Measurements from ENCODE around the gene CKMT2.

Gene CKMT2

DNA sequence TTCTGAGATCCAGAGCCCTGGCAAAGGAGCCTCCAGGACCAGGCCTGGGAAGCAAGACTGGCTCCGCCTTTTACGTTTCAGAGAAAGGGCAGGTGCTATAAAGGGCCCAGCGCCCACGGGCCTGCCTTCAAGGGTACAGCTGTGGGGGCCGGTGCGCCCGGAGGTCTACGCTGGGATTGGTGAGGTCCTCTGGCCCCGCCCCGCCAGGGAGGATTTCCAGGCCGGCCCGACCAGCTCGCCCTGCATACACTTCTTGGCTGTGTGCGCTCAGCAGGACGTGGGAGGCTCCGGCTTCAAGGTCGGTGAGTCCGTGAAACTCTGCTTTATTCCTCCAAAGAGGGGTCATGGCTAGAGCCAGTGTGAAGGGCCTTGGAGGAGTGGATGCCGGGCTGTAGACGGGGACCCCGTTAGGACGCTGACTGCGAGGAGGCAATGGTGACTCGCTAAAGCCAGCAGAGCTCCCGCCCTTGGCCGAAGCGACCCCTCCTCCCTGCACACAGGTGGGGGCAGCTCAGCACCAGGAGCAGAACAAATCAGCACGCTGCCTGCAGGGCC lies at the start of gene CKMT2:
TSS of gene CKMT2 (plus strand) at position 243 of the 555 bp plus-strand sequence. CDS start 17,811 bp downstream, outside the sequence.
- no peak for DNase-seq

DNA sequence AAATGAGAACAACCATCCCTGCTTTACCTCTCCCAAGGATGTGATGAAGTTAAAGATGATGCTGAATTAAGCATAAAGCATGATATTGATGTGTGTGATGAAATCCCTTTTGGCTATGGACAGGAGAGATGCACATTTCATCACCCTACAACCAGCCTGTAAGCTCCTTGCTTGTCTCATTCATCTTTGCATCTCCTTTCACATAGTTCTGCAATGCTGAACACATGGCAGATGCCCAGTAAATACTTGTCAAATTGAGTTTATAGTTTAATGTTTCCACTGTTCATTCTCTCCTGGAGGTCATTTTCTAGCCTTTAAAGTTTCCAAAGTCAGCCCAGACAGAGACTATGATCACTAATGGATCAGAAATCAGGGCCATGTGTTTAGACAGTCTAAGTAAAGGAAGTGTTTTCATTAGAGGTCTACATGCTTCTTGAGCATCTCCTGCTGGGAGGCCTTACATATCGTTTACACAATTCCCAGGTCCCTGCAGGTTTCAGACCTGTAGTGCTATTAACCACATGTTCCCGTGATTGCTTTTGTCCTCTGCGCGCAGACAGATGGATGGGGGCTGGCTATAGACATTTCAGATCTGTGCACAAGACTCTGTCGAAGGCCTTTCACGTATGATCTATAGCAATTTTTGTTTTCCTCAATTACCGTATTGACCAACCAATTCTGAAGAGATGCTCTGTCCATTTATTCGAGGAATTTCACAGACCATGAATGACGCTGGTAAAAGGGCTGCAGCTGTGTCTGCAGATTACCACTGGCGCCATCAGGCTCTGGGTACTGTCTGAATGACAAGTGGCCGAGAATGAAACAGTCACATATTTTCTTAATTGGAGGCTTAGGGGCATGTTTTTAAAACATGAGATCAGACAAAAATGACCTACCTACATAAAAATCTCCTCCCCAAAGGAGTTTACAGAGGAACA lies 49.0 kb upstream of the CKMT2 start:
- DNase-seq: no peak

DNA sequence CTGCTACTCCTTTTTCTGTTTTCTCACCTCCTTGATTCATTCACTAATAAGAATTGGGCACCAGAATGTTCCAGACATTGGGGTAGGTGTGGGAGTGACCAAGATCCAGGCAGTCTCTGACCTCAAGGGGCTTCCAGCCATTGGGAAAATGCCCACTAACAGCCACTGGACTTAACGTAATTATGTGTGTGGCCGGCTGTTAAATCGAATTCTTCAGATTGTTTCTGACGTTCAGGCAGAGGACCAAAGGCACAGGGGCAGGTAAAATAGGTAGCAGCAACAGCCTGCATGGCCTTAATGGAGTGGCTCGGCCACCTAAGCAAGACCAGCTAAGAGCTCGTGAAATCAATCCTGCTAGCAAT lies 48.4 kb upstream of the CKMT2 start:
- no peak for DNase-seq

DNA sequence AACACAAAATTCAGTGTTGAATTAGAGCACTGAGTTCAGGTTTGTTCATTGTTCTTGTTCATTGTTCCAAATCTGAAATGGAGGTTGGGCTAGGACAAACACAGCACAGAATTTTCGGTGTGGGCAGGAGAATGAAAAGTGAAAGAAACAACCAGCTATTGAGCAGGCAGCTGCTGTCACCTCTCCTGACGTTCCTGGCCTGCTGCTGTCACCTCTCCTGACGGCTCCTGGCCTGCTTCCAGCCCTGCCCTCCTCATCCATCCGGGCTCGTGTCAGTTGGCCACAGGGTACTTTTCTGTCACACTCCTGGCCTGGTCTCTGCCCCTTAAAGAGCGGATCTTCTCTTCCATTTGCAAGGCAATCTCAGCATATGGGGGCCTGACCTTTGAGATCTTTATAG lies 45.2 kb upstream of the CKMT2 start:
- no peak for DNase-seq

DNA sequence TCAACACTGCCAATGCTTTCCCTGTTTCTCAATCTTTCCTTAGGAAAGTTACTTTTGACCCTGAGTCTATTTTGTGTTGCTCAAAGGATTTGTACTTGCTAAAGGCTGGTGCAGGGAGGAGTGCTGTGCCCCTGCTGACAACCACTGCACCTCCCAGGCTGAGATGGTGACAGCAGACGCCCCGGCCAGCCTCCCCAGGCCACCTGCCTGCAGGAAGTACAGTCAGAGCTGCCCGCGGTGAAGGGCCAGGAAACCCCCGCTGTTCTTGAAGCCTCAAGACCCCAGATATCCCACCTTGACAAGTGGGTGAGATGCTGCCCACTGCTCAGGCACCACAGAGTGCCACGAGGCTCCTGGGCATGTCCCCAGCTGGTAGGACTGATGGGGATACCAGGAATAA lies 44.2 kb upstream of the CKMT2 start:
- DNase-seq: no peak

DNA sequence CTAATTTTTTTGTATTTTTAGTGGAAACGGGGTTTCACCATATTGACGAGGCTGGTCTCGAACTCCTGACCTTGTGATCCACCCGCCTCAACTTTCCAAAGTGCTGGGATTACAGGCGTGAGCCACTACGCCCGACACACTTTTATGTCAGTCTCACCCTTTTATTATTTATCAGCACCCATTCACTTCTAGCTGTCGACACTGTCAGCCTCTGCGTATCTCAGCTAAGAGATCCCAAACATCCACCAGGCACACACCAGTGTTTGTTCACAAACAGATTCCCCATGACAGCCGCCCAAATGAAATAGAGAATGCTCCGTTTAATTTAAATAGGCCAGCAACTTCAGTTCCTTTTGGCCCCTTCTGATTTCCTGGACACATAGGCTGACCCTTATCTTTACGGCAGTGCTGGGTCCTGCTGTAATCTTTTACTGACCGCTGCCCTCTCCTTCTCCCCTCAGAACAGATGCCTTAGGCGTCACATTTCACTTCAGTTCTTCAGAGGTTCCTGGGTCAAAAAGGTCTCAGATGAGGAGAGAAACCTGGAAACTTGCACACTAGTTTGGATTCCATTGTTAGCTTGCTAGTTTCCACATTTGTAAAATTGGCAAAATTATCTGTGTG lies 43.1 kb upstream of the CKMT2 start:
- DNase-seq: no peak

DNA sequence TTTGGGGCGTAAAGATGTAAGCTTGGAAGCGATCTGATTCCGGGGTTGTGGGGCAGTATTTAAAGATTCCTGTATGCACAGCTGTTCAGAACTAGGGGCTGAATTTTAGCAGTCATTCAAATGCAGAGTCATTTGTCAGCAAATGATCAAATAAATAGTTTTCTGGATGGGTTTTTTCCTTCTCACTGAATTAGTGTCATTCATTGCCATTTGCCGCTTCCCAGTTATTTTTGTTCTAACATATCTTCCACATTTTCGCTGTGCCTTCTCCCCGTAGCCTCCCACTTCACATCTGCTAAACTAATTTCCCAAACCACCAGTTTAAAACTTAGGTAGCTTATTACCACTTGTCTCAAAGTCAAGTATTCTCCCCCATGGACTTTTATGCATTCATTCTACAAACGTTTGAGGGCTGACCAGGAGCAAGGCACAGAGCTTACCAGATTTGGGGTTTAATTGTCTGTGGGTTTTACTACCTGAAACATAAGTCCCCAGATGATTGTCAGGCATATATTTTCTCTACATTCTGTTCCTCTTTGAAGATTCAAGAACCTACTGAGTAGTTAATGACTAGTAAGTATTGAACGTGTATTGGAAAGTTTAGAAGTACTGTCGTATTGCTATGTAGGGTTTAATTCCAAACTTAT lies 41.3 kb upstream of the CKMT2 start:
- no peak for DNase-seq

DNA sequence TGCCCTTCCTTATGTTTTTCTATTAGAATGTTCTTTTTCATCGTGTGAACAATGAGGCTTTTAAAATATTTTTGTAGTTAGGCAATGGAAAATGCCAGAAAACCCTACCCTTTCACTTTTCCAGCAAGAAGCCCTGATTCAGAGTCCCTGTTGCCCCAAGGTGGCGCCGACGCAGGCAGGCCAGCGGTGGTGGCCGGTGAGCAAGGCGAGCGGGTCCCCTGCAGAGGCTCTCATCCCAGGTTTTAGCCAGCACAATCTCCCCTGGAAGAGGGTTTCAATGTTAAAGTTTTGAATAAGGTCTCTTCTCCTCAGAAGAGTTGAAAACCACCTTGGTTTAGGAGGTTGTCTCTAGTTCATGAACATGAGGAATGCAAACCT lies 40.8 kb upstream of the CKMT2 start:
- no peak for DNase-seq

DNA sequence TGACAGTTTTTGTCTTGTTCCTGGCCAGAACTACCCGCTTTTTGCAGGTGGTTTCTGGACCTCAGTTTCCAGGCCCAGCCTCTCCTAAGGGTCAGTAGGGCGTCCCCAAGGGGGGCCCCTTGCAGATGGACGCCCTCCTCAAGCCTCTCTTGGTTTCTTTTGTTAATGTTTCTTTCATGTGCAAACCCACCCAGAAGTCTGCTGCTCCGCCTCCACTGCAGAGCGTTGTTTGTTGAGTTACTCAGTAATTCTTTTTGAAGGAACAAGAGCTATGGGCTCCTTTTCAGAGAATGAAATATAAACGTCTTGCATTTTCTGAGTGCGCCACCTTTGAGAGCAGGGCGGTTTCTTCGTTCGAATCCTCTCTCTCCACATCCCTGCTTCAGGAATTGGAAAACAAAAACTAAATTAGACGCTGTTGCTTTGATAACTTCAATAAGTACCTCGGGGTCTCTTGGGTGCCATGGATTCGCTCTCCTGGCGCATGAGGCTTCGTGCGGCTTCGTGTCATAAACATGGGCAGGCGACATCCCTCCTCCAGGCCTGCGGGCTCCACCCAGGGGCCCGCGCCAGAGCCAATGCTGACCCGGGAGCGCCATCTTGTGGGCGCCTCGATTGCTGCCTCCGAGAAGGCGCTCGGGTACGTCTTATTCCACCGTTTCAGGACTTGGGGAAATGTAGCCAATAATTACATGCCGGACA lies 38.3 kb upstream of the CKMT2 start:
- DNase-seq: peak; percentile 27

DNA sequence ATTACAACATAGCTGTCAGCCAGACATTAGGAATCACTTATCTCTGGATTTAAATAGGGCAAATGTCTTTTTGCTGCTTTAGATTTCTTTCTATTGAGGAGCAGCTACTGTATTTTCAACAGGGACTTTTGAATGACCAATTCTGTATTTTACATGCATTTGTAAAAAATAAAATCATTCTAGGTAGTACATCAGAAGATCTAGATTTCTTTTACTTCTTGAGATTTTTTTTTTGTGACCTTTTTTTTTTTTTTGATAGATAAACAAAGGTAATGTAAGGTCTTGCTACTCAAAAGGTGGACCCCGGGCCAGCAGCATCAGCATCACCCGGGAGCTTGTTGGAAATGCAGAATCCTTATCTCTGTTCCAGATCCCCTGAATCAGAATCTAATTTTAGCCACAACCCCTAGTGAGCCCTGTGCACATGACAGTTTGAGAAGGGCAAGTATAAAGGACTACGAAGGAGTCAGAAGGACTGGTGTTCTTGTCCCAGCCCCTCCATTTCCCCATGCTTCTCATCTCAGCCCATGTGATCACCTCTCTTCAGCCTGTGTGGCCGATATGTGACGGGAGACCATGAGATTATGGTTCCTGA lies 37.7 kb upstream of the CKMT2 start:
- no peak for DNase-seq

DNA sequence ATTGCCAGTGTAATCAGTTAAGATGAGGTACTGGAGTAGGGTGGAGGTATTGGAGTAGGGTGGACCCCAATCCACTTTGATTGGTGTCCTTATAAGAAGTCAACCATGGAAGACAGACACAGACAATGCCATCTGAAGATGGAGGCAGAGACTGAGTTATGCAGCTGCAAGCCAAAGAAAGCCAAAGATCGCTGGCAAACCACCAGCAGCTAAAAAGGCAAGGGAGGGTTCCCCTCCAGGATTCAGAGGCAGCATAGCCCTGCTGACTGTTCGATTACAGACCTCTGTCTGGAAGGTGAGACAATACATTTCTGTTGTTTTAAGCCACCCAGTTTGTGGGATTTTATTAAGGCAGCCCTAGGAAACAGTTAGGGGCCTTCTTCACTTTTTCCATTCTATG lies 30.5 kb upstream of the CKMT2 start:
- DNase-seq: no peak

DNA sequence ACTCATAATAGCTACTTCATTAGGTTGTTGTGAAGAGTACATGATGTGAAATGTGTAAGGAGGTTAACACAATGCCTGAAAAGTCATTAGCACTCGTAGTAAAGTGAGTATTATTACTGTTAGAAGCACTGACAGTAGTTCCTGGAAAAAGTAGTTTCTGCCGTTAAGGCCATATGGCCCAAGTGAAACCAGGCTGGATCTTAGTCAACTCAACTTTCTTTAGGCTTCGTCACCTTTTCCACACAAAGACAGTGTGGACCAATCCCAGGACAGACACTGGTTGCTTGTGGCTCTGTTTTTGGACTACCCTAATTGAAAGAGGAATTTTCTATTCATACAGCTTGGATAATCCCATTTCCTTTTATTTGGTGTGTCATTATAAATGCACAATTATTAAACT lies 29.4 kb upstream of the CKMT2 start:
- DNase-seq: no peak

DNA sequence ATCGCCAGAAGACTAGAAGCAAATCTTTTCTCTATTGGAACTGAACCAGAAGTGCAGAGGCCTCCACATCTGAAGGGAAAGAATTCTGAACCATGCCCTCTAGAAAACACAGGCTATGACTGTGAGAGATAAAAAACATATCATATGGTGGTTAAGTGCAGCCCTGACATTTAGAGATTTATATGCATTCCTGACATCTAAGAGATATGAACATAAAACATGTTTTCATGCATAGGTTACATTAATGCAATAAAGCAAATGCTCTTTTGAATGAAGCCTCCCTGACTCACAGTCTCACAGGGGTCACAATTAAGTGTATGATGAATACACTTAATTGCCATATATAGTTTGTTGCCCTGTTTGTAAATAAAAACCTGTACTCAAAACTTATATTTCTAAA lies 28.9 kb upstream of the CKMT2 start:
- no peak for DNase-seq

DNA sequence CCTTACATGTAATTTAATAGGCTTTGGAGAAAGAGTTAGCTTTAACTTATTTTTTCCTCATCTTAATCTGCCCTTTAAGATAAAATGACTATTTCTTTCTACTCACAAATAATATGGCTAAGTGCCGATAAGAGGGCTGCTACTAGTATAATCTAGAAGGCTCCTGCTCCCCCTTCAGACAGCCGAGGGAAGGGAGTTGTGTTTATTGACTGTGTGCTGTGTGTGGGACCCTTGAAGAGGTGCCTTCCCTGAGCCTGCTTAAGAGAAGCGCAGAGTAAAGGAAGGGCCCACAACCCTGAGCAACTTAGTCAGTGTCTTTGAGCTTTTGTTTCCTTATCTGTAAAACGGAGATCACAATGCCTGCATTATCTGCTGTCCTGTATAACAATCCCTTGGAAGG lies 28.1 kb upstream of the CKMT2 start:
- no peak for DNase-seq

DNA sequence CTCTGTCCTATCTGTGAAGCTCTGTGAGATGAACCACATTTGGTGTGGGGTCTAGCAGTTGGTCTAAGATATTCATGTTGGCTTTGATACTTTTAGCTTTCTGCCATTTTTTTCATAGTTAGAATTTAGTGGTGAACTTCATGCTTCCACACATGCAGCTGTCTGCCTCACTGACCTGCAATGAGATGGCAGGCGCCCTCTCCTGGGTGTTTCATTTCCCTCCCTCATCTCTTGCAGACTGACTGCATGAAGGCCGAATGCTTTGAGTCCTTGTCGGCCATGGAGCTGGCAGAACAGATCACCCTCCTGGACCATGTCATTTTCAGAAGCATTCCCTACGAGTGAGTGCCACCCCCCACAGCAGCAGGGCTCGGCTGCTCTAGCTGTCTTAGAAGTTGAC lies 26.1 kb upstream of the CKMT2 start:
- DNase-seq: no peak

DNA sequence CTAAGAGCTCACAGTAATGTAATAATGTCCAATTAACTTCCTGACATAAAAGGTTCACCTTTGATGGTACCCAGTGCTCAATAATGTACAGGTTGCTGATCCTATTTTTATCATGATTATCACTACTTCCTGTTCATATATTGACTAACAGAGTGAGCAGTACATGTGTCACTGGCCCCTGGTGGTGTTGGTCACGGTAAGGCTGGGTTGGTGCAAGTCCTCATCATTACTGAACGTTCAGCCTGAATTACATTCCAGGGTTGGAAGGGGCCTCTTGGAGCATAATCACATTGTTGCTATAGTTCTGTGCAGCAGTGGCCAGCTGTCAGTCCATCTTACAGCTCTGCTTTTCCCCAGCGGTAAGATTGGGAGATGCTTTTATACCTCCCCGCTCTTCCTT lies 24.2 kb upstream of the CKMT2 start:
- DNase-seq: no peak

DNA sequence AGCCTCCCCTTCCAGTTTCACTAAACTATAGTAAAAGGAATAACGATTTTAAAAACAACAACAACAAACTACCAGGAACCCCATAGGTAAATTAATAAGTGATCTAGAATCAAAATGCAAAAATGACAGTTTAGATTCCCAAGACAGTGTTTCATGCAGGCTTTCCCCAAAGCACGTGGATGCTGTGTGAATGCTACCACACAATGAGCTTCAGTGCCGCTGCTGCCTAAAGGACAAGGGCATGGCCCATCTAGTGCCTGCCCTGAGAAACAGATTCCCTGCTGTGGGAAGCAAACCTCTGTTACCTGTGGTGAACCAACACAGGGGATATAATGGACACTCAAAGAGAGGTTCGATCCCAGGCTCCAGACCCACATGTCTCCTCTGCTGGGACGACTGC lies 23.7 kb upstream of the CKMT2 start:
- no peak for DNase-seq

DNA sequence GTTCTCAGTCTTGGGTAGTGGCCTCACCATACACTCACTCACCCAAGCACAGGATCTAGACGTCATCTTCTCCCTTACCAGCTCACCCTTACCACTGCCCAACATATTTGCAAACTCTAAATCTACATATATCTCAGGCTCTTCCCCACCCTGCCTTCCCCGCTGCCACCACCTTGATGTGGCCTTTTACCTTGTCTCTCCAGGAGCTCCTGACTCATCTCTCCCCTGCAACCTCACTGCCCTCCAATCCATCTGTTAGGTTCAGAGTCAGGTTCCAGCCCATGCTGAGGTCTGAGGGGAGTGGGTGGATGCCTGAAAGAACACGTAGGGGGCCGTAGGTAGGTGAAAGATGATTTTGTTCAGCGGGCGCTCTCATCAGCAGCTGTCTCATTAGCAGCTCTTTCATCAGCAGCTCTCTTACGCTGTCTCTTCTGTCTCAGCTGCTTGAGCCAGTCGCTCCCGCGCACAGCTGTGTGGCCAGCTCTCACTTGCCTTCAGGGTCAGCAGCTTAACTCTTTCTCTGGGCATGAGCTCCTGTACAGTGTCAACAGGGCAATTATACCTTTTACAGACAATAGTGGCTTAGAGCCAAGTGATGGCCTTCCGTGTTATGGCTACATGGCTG lies 23.1 kb upstream of the CKMT2 start:
- DNase-seq: no peak

DNA sequence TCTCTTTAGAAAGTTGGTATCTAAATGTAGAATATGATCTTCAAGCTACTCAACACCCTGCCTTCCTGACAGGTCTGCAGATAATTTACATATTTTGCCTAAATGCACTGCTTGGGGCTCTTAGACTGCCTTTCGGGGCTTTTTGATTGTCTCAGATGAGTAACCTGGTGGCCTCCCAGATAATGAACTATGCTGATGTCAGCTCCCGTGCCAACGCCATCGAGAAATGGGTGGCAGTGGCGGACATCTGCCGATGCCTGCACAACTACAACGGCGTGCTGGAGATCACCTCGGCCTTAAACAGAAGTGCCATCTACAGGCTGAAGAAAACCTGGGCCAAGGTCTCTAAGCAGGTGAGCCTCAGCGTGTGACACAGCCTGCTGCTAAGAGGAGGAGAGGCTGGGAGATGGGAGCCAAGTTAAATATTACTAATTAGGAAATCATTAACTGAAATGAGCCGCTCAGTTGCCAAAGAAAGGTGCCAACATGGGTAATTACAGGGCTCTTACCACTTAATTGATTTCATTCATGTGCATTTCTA lies 20.8 kb upstream of the CKMT2 start:
- DNase-seq: no peak

DNA sequence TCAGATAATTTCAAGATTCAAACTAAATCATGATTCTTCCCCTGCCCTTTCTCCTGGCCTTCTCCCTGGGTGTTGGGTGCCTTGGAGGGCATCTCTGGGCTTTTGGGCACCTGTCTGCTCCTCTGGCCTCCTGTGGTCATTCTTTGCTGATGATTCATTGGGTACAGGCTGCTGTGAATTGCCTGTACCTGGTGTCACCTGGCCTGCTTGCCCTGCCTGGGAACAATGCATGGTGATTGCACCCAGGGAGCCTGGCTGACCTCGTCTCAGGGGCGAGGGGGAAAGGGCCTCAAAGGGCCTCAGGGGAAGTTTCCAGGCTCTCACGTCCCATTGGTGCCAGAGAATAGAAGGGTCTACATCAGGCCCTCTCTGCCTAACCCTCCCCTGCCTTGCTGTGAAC lies 20.1 kb upstream of the CKMT2 start:
- DNase-seq: no peak

DNA sequence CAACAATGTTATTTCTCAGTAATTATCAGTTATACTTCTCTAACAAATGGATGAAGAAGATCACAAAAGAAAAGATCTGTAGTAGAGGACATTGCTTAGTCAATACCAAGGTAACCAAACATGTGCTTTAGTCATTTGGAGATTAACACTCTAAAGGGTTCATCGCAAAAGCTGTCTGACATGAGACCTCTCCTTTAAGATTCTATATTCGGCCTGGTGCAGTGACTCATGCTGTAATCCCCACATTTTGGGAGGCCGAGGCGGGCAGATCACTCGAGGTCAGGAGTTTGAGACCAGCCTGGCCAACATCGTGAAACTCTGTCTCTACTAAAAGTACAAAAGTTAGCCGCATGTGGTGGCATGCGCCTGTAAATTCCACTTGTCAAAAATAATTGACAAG lies 18.3 kb upstream of the CKMT2 start:
- no peak for DNase-seq

DNA sequence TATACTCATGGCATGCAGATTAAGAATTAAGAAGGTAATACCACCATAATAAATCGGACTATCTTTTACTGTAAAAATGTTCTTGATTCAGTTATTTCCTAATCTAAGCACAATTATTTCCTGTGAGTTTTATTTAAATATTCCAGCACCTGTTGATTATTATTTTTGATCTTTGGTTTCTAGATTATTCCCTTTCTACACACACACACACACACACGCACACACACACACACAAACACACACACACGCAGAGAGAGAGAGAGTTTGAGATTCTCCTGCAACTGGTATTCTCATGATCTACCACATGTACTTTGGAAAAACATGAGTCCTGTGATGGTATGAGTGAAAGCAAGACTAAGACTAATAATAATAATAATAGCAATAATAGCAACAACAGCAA lies 17.0 kb upstream of the CKMT2 start:
- no peak for DNase-seq
